GM12878 (cell line): ENCODE data around the gene FUZ. TPM values are rescaled to one million over a fixed set of nuclear protein-coding genes. Genes with fewer than 3 reads are reported as not detected.
A peak's percentile ranks its signal among the peaks of the same experiment; 100 is the strongest.

Source experiments
- ATAC-seq: fragments of 200-7000 bp; cut with Tn5 transposase; 3 replicates; pipeline ENCODE4 v1.9.1; 2020; ENCODE audit warnings: mild to moderate bottlenecking, moderate library complexity
- BruUV-seq: library from RNA; stranded (reverse); fragments of 400-500 nt; replicated peaks from 2 replicates; lab custom pipeline; 2021; lab: Mats Ljungman, UMichigan
- CTCF ChIA-PET: fragments of 300-600 bp; sonication (Branson Sonifier 250); formaldehyde crosslinking; extraction: SDS; loops from one replicate; lab custom pipeline; 2021; ENCODE audit warnings: inconsistent platforms; lab: Yijun Ruan, JAX
- POLR2A ChIA-PET: fragments of 350-600 bp; formaldehyde crosslinking; extraction: SDS; loops from one replicate; lab custom pipeline; 2021; ENCODE audit warnings: inconsistent platforms; lab: Charles Lee
- RAD21 ChIA-PET: fragments of 300-600 bp; sonication (Branson Sonifier 250); formaldehyde crosslinking; loops from one replicate; lab custom pipeline; 2023; ENCODE audit warnings: antibody characterized with exemption; ENCODE audit not compliant: unreplicated experiment; lab: Charles Lee
- SMC1A ChIA-PET: fragments of 300-600 bp; sonication (Branson Sonifier 250); formaldehyde crosslinking; loops from one replicate; lab custom pipeline; 2023; ENCODE audit not compliant: unreplicated experiment, uncharacterized antibody; lab: Charles Lee
- DNase-seq: peaks from one replicate; pipeline ENCODE4 v3.0.0-alpha.2; 2011; ENCODE audit warnings: low read depth, low spot score
- FAIRE-seq: peaks from 3 replicates; lab custom pipeline; 2011; peaks lifted over from hg19 to GRCh38; lab: Jason Lieb, UNC
- H2AFZ ChIP-seq: 2 replicates; pipeline ENCODE4 v1.6.0; 2011; ENCODE audit warnings: low read depth, low read length, control low read depth; ENCODE audit not compliant: control insufficient read depth
- H3K27ac ChIP-seq: 2 replicates; pipeline ENCODE4 v1.5.1; 2011; ENCODE audit warnings: control low read depth; ENCODE audit not compliant: control insufficient read depth, insufficient read depth
- H3K27me3 ChIP-seq, 2 experiments: replicated peaks in 1 of 2; 2 replicates each; pipeline versions ENCODE4 v1.6.0 to v1.6.1; 2011; ENCODE audit warnings: low read length in 1 of 2; ENCODE audit not compliant: control insufficient read depth in 2 of 2, insufficient read depth in 2 of 2
- H3K36me3 ChIP-seq, 2 experiments: 2 replicates each; pipeline ENCODE4 v1.5.1; 2011; ENCODE audit warnings: low read length in 1 of 2; ENCODE audit not compliant: control insufficient read depth in 2 of 2, insufficient read depth in 2 of 2
- H3K4me1 ChIP-seq: 2 replicates; pipeline ENCODE4 v1.6.1; 2011; ENCODE audit warnings: mild to moderate bottlenecking, low read length, moderate library complexity, mixed read lengths; ENCODE audit not compliant: control insufficient read depth, insufficient read depth
- H3K4me2 ChIP-seq: 2 replicates; pipeline ENCODE4 v1.6.0; 2011; ENCODE audit warnings: control low read depth; ENCODE audit not compliant: control insufficient read depth, insufficient read depth
- H3K4me3 ChIP-seq: fragments of 200-600 bp; sonication (generic); 2 replicates; pipeline ENCODE4 v1.5.1; 2016
- H3K79me2 ChIP-seq: 2 replicates; pipeline ENCODE4 v1.6.0; 2011; ENCODE audit warnings: low read length; ENCODE audit not compliant: control insufficient read depth, insufficient read depth
- H3K9ac ChIP-seq: 2 replicates; pipeline ENCODE4 v1.8.0; 2011; ENCODE audit warnings: low read length, control low read depth, mixed read lengths; ENCODE audit not compliant: control insufficient read depth, insufficient read depth
- H3K9me3 ChIP-seq: replicated peaks from 3 replicates; pipeline ENCODE4 v1.5.1; 2011; ENCODE audit warnings: mild to moderate bottlenecking, low read length; ENCODE audit not compliant: control insufficient read depth, insufficient read depth
- H4K20me1 ChIP-seq: 2 replicates; pipeline ENCODE4 v1.6.0; 2011; ENCODE audit not compliant: control insufficient read depth, insufficient read depth
- ATF7 ChIP-seq: fragments of 450-650 bp; IDR thresholded peaks from 2 replicates; pipeline ENCODE4 v1.6.1; 2016; ENCODE audit warnings: low read depth, mild to moderate bottlenecking
- BCL11A ChIP-seq: IDR thresholded peaks from 2 replicates; pipeline ENCODE4 v1.6.1; 2011; ENCODE audit warnings: low read depth, low read length
- CBX5 ChIP-seq: sonication (generic); IDR thresholded peaks from 2 replicates; pipeline ENCODE4 v1.6.1; 2016; ENCODE audit warnings: low read depth, moderate library complexity, mild to moderate bottlenecking, inconsistent platforms
- E2F4 ChIP-seq: IDR thresholded peaks from 2 replicates; pipeline ENCODE4 v1.6.1; 2012; ENCODE audit warnings: low read depth, low read length, improper control_type of control experiment
- ESRRA ChIP-seq: IDR thresholded peaks from 2 replicates; pipeline ENCODE4 v1.6.1; 2012; ENCODE audit warnings: mild to moderate bottlenecking, low read length, improper control_type of control experiment
- FOS ChIP-seq: IDR thresholded peaks from 3 replicates; pipeline ENCODE4 v1.6.1; 2011; ENCODE audit warnings: borderline replicate concordance; ENCODE audit not compliant: insufficient read length; ENCODE audit errors: extremely low read depth
- MTA3 ChIP-seq: IDR thresholded peaks from 2 replicates; pipeline ENCODE4 v1.6.1; 2012; ENCODE audit warnings: low read length, inconsistent platforms, borderline replicate concordance
- RAD51 ChIP-seq: fragments of 450-650 bp; IDR thresholded peaks from 2 replicates; pipeline ENCODE4 v1.6.1; 2016; ENCODE audit warnings: moderate library complexity, mild to moderate bottlenecking, inconsistent platforms
- SKIL ChIP-seq: fragments of 450-650 bp; IDR thresholded peaks from 2 replicates; pipeline ENCODE4 v1.6.1; 2017; ENCODE audit warnings: mild to moderate bottlenecking, low read depth, inconsistent platforms; ENCODE audit not compliant: poor library complexity, severe bottlenecking
- SMAD1 ChIP-seq: fragments of 450-650 bp; IDR thresholded peaks from 2 replicates; pipeline ENCODE4 v1.6.1; 2018; ENCODE audit warnings: mild to moderate bottlenecking, low read depth; ENCODE audit not compliant: partially characterized antibody
- SPI1 ChIP-seq: IDR thresholded peaks from 2 replicates; pipeline ENCODE4 v1.6.1; 2011; ENCODE audit warnings: low read depth, mild to moderate bottlenecking, low read length, moderate library complexity, borderline replicate concordance; ENCODE audit not compliant: insufficient read depth
- TBL1XR1 ChIP-seq: IDR thresholded peaks from 2 replicates; pipeline ENCODE4 v1.6.1; 2012; ENCODE audit warnings: low read depth, low read length, improper control_type of control experiment
- YBX1 ChIP-seq: fragments of 450-650 bp; IDR thresholded peaks from 2 replicates; pipeline ENCODE4 v1.6.1; 2016; ENCODE audit warnings: antibody characterized with exemption
- ZNF592 ChIP-seq: fragments of 450-650 bp; IDR thresholded peaks from 2 replicates; pipeline ENCODE4 v1.6.1; 2017; ENCODE audit warnings: mild to moderate bottlenecking, moderate library complexity
- WGBS: methylation state at CpG from one replicate; pipeline ENCODE4 v1.1.6; 2016; ENCODE audit warnings: low lambda C conversion rate; ENCODE audit not compliant: insufficient replicate concordance, insufficient coverage; ENCODE audit errors: missing lambda C conversion rate; 5-methylcytosine and 5-hydroxymethylcytosine counted together
- in situ Hi-C: fragments of 300-500 bp; cut with MboI; formaldehyde crosslinking; loops from 9 replicates; pipeline ENCODE4 v1.14.3; 2018; ENCODE audit warnings: mixed read lengths
- intact Hi-C: fragments of 100-400 bp; cut with micrococcal nuclease; formaldehyde crosslinking; loops from one replicate; pipeline ENCODE4 v1.14.2; 2022; ENCODE audit not compliant: unreplicated experiment
- polyA plus RNA-seq, 11 experiments: library from polyadenylated mRNA; depleted of rRNA in 4 of 11; unstranded in 6 of 11; stranded (reverse) in 5 of 11; fragments of >200 nt; fragmentation: Nextera tagmentation in 4 of 11; fragmentation: Illumina TruSeq in 1 of 11; extraction: Ambion mirVana in 4 of 11; extraction: Trizol in 1 of 11; gene quantifications; 1 replicate in 1 of 11; 2 replicates in 10 of 11; pipeline versions ENCODE4 v1.2.1 to v1.2.3, GENCODE V29; 2011 to 2016; ENCODE audit warnings: inconsistent platforms in 2 of 11, missing spikeins in 2 of 11, low read depth in 1 of 11
- total RNA-seq, 4 experiments: library from RNA; depleted of rRNA in 3 of 4; stranded (reverse); fragments of >200 nt in 3 of 4; fragmentation: Illumina TruSeq in 1 of 4; extraction: Trizol in 1 of 4; gene quantifications; 2 replicates each; pipeline versions ENCODE4 v1.2.1 to v1.2.3, GENCODE V29; 2013 to 2021
- TF ChIP-seq, protein P1 (sequence below): fragments of 150-350 bp; IDR thresholded peaks from 2 replicates; pipeline ENCODE4 v1.6.1; 2014; ENCODE audit warnings: mild to moderate bottlenecking, low read depth, low read length

Gene FUZ
- total and polyA plus RNA-seq, 10 of the 15 experiments (the other 5 are each of a cell fraction or from before 2014, with no cell fraction given), result 0.18 to 11.5 (median 8.8) TPM

- H3K4me3 ChIP-seq, result peak overlapping the region; percentile 71; the same call in 1 of the 2 replicates
- POLR2A ChIA-PET, result interaction anchor here (0.6 to 2.4 kb wide), 11 partner anchors 17 to 210 kb away, joined by 3 to 25 read pairs (median 4); partner anchors contain the start of genes AKT1S1, FUZ, MED25 and RRAS
- DNase-seq (no peak), ATAC-seq (no peak), FAIRE-seq (no peak)
- intact Hi-C loops (loop anchor here (2.0 kb wide), 2 partner anchors 27 to 37 kb away; partner anchors contain the start of genes AKT1S1, FUZ and TBC1D17), in situ Hi-C loops (no loop called here)
- H3K9ac ChIP-seq, result no peak overlapping the region
- peak overlapping the region; percentile 64 for H3K4me2 ChIP-seq
- no peaks in the 10 kb centered on the region for H3K27me3 ChIP-seq
- no peaks in the 10 kb centered on the region for H4K20me1 ChIP-seq
- RAD21 ChIA-PET, result interaction anchor here (0.9 to 1.5 kb wide), 5 partner anchors 14 to 38 kb away, joined by 3 to 9 read pairs (median 4); partner anchors contain the start of genes FUZ and PNKP
- peaks cover 26% of the 10 kb centered on the region for H3K4me1 ChIP-seq
- BruUV-seq, result no TSS peak
- H3K27ac ChIP-seq, result no peak overlapping the region
- H2AFZ ChIP-seq, result peak overlapping the region; percentile 35; the same call in 1 of the 2 replicates
- peaks cover 0 to 1% of the 10 kb centered on the region in 2 experiments; a peak in 1 of 4 replicates for H3K36me3 ChIP-seq
- SMC1A ChIA-PET, result interaction anchor here (0.8 to 1.8 kb wide), 5 partner anchors 19 to 84 kb away, joined by 3 to 5 read pairs (median 4); partner anchors contain the start of gene MED25
- 77% methylated on average over 12 of the region's 12 CpGs for WGBS
- CTCF ChIA-PET, result interaction anchor here (0.7 to 2.1 kb wide), 4 partner anchors 13 to 62 kb away, joined by 3 to 6 read pairs (median 4); partner anchors contain the start of gene PNKP
- H3K9me3 ChIP-seq, result peaks cover 5% of the 10 kb centered on the region; the same call in 2 of the 3 replicates
- peaks cover 6% of the 10 kb centered on the region for H3K79me2 ChIP-seq
- no peak for TF ChIP-seq RAD51
- no peak for TF ChIP-seq FOS
- no peak for TF ChIP-seq TBL1XR1
- TF ChIP-seq ZNF592, result no peak
- no peak for TF ChIP-seq SMAD1
- TF ChIP-seq SPI1, result no peak
- TF ChIP-seq ESRRA, result no peak
- TF ChIP-seq, protein P1, sequence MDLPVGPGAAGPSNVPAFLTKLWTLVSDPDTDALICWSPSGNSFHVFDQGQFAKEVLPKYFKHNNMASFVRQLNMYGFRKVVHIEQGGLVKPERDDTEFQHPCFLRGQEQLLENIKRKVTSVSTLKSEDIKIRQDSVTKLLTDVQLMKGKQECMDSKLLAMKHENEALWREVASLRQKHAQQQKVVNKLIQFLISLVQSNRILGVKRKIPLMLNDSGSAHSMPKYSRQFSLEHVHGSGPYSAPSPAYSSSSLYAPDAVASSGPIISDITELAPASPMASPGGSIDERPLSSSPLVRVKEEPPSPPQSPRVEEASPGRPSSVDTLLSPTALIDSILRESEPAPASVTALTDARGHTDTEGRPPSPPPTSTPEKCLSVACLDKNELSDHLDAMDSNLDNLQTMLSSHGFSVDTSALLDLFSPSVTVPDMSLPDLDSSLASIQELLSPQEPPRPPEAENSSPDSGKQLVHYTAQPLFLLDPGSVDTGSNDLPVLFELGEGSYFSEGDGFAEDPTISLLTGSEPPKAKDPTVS, result no peak
- no peak for TF ChIP-seq SKIL
- TF ChIP-seq E2F4, result no peak
- no peak for TF ChIP-seq BCL11A
- TF ChIP-seq ATF7, result no peak
- TF ChIP-seq CBX5, result no peak
- TF ChIP-seq MTA3, result no peak
- no peak for TF ChIP-seq YBX1
Observed at GRCh38 chr19:49850221-49850486, 37.1 kb upstream of the FUZ start.
